WTC11 (cell line): ENCODE data around the gene HJV.

Source experiments
- CBFB ChIP-seq: sonication (generic); formaldehyde crosslinking; IDR thresholded peaks from 2 replicates; pipeline ENCODE4 v1.8.1; 2022; ENCODE audit warnings: mild to moderate bottlenecking, low read depth, missing genetic modification reagents
- CTCF ChIP-seq: fragments of 200-600 bp; IDR thresholded peaks from 2 replicates; pipeline ENCODE4 v1.8.0; 2022; ENCODE audit warnings: antibody characterized with exemption
- ELF4 ChIP-seq: sonication (generic); formaldehyde crosslinking; IDR thresholded peaks from 2 replicates; pipeline ENCODE4 v1.8.1; 2022; ENCODE audit warnings: low read depth, mild to moderate bottlenecking, moderate library complexity, missing genetic modification reagents
- FOXJ3 ChIP-seq: sonication (generic); formaldehyde crosslinking; IDR thresholded peaks from 2 replicates; pipeline ENCODE4 v1.9.0; 2021; ENCODE audit warnings: missing genetic modification reagents, mild to moderate bottlenecking, borderline replicate concordance
- GABPB1 ChIP-seq: sonication (generic); formaldehyde crosslinking; IDR thresholded peaks from 2 replicates; pipeline ENCODE4 v1.8.1; 2023; ENCODE audit warnings: mild to moderate bottlenecking, missing genetic modification reagents
- HMGA2 ChIP-seq: fragments of 250-450 bp; sonication (Bioruptor Pico); IDR thresholded peaks from 2 replicates; pipeline ENCODE4 v1.4.0; 2021; ENCODE audit warnings: mild to moderate bottlenecking, moderate library complexity
- NFE2L1 ChIP-seq: sonication (generic); formaldehyde crosslinking; IDR thresholded peaks from 2 replicates; pipeline ENCODE4 v1.8.1; 2023; ENCODE audit warnings: missing genetic modification reagents
- NFYB ChIP-seq: sonication (generic); formaldehyde crosslinking; conservative IDR thresholded peaks from 2 replicates; pipeline ENCODE4 v1.8.0; 2022; ENCODE audit warnings: low read depth, missing genetic modification reagents
- SP1 ChIP-seq: sonication (generic); formaldehyde crosslinking; conservative IDR thresholded peaks from 2 replicates; pipeline ENCODE4 v1.8.1; 2022; ENCODE audit warnings: missing genetic modification reagents
- TP53 ChIP-seq: sonication (generic); formaldehyde crosslinking; IDR thresholded peaks from 2 replicates; pipeline ENCODE4 v1.8.1; 2023; ENCODE audit warnings: mild to moderate bottlenecking, missing genetic modification reagents
- USF1 ChIP-seq: sonication (generic); formaldehyde crosslinking; IDR thresholded peaks from 2 replicates; pipeline ENCODE4 v1.8.0; 2022; ENCODE audit warnings: mild to moderate bottlenecking, missing genetic modification reagents
- ZNF138 ChIP-seq: sonication (generic); formaldehyde crosslinking; conservative IDR thresholded peaks from 2 replicates; pipeline ENCODE4 v1.8.1; 2022; ENCODE audit warnings: mild to moderate bottlenecking, moderate library complexity, missing genetic modification reagents
- ZNF423 ChIP-seq: fragments of 250-450 bp; sonication (Bioruptor Pico); IDR thresholded peaks from 2 replicates; pipeline ENCODE4 v2.1.2; 2022; ENCODE audit warnings: mild to moderate bottlenecking, moderate library complexity
- TF ChIP-seq, protein P1 (sequence below): sonication (generic); formaldehyde crosslinking; IDR thresholded peaks from 2 replicates; pipeline ENCODE4 v1.8.0; 2022; ENCODE audit warnings: mild to moderate bottlenecking, missing genetic modification reagents

DNA sequence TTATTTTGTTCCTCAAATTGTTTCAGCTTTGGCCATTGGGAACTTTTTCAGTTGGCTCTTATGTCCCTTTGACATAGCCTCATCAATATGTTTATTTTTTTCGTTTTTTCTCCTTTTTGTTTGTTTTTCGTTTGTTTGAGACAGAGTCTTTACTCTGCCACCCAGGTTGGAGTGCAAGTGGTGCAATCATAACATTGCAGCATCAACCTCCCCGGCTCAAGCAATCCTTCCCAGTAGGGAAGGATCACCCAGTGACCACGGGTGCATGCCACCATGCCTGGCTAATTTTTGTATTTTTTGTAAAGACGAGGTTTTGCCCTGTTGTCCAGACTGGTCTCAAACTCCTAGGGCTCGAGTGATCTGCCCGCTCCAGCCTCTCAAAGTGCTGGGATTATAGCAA lies 49.0 kb downstream of the HJV start:
- TF ChIP-seq CTCF = no peak
- no peak for TF ChIP-seq ZNF138 (CRISPR knock-in tag)
- no peak for TF ChIP-seq NFE2L1 (CRISPR knock-in tag)
- no peak for TF ChIP-seq CBFB (CRISPR knock-in tag)
- no peak for TF ChIP-seq SP1 (CRISPR knock-in tag)
- no peak for TF ChIP-seq NFYB (CRISPR knock-in tag)
- no peak for TF ChIP-seq ELF4 (CRISPR knock-in tag)
- TF ChIP-seq GABPB1 (CRISPR knock-in tag) = peak; percentile 80
- no peak for TF ChIP-seq TP53 (CRISPR knock-in tag)
- no peak for TF ChIP-seq USF1 (CRISPR knock-in tag)
- no peak for TF ChIP-seq ZNF423 (CRISPR knock-in tag)
- TF ChIP-seq FOXJ3 = no peak
- no peak for TF ChIP-seq HMGA2 (CRISPR knock-in tag)
- TF ChIP-seq, protein P1, sequence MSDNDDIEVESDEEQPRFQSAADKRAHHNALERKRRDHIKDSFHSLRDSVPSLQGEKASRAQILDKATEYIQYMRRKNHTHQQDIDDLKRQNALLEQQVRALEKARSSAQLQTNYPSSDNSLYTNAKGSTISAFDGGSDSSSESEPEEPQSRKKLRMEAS = no peak
